HG02642 (cell line): Measurements from ENCODE around the gene FARS2.
"Not testable (repeated sequence)": the region's sequence is repeated elsewhere in the genome, so short reads cannot be mapped to it uniquely, and the experiment has no call there.

ENCODE experiments used
- ATAC-seq: cut with Tn5 transposase; IDR thresholded peaks from one replicate; pipeline ENCODE4 v1.9.1; 2021; ENCODE audit warnings: mild to moderate bottlenecking; ENCODE audit not compliant: unreplicated experiment, poor library complexity

The FARS2 gene

DNA sequence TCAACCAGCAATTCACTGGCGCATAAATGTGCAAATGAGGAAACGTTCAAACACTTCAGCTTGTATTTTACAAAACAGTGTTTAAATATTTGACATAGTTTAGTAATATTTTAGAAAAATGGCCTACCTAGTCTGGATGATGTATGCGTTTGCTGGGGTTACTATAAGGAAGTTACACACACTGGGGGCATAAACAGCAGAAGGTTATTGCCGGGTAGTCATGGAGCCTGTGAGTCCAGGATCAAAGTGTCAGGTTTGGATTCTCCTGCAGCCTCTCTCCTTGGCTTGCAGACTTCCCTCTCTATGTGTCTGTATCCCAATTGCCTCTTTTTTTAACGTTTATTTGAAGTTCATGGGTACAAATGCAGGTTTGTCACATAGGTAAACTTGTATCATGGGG is 528.1 kb downstream of the FARS2 start:
- not testable (repeated sequence) for ATAC-seq

DNA sequence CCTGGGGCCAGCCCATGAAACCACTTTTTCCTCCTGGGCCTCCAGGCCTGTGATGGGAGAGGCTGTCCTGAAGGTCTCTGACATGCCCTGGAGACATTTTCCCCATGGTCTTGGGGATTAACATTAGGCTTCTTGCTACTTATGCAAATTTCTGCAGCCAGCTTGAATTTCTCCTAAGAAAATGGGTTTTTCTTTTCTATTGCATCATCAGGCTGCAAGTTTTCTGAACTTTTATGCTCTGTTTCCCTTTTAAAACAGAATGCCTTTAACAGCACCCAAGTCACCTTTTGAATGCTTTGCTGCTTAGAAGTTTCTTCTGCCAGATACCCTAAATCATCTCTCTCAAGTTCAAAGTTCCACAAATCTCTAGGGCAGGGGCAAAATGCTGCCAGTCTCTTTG is 535.2 kb downstream of the FARS2 start:
- ATAC-seq: not testable (repeated sequence)

DNA sequence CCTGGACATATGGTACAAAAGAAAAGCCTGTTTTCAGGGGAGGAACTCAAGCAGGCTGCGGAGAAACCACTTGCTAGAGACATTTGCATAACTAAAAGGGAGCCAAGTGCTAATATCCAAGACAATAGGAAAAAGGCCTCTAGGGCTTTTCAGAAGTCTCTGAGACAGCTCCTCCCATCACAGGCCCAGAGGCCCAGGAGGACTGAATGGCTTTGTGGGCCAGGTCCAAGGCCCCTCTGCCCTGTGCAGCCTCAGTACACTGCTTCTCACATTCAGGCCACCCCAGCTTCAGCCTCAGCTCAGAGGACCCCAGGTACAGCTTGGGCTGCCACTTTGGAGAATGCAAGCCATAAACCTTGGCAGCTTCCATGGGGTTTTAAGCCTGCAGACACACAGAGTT is 545.1 kb downstream of the FARS2 start:
- ATAC-seq: not testable (repeated sequence)

DNA sequence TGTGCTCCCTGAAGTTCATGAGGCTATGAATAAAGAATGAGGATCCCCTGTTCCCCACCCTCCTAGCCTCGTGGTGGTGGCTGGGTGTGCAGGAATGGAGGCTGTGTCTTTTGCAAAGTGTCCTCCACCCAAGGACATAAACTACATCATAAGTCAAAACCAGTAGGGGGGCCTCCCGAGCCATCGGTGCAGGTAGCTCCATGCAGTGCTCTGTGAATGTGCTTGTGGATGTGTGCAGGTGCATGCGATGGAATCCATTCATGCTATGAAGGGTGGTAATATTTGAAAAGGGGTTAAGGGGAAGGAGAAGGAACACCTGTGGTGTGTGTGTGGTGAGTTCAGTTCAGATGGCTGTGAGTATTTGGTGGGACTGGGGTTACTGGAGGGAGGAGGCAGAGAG is 548.1 kb downstream of the FARS2 start:
- no peak for ATAC-seq

DNA sequence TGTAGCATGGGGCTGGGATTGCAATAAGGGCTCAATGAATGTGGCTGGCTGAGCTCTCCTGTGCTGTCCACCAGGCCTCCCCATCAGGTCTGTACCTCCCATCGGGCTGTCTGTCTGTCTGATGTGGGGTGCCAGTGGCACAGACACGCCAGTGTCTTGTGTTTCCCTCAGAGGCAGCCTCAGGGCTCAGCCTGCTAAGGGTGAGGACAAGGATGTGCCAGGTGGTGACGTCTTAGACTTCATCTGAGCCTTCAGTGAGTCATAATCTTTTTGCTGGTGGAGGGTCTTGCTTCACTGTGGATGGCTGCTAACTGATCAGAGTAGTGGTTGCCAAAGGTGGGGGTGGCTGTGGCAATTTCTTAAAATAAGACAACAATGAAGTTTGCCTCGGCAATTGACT is 550.7 kb downstream of the FARS2 start:
- ATAC-seq: no peak

DNA sequence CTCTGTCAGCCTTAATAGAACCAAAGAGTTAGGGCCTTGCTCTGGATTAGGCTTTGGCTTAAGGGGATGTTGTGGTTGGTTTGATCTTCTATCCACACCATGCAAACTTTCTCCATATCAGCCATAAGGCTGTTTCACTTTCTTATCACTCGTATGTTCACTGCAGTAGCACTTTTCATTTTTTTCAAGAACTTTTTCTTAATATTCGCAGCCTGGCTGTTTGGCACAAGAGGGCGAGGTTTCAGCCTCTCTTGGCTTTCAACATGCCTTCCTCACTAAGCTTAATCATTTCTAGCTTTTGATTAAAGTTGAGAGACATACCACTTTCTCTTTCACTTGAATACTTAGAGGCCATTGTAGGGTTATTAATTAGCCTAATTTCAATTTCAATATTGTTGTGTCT is 552.3 kb downstream of the FARS2 start:
- peak; percentile 72 for ATAC-seq

DNA sequence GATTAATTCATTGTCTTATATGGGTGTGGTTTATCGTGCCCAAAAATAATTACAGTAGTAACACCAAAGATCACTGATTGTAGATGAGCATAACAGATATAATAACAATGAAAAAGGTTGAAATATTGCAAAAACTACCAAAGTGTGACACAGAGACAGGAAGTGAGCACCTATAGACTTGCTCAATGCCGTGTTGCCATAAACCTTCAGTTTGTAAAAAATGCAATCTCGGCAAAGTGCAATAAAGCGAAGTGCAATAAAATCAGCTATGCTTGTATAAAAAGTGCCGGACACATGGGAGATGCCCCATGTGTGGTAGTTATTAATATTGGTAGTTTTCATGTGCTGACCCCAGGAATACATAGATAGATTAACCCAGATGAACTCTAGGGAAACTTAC is 552.8 kb downstream of the FARS2 start:
- no peak for ATAC-seq

DNA sequence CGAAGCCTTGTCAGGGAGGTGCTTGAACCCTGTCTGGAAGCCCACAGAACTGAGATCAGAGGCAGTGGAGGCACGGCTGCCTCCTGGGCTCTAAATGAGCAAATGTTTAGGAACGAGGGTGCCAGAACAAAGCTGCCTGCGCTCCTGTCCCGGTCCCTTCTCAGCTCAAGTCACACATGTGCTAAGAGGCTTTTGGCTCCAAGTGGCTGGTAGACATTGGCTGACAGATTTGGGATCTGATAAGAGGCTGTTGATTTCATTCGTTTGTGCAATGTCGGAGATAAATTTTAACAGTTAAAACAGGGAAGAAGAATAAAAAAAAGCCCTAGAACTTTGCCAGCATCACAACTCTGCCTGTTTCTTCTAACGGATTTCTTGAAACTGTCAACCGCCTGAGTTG is 553.6 kb downstream of the FARS2 start:
- ATAC-seq: no peak

DNA sequence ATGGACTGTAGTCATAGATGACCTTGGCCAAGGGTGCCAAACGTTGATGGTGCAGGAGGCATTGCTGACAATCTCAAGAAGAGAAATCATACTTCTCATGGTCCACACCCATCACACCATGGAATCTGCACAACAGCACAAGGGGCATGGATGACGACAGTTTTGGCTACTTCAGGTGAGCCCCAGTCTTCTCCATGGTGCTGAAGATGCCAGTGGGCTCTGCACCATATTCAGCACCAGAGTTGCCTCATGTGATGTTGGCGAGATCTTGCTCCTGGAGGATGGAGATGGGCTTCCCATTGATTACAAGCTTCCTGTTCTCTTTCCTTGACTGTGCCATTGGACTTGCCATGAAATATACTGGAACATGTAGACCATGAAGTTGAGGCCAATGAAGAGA is 556.6 kb downstream of the FARS2 start:
- ATAC-seq: no peak

DNA sequence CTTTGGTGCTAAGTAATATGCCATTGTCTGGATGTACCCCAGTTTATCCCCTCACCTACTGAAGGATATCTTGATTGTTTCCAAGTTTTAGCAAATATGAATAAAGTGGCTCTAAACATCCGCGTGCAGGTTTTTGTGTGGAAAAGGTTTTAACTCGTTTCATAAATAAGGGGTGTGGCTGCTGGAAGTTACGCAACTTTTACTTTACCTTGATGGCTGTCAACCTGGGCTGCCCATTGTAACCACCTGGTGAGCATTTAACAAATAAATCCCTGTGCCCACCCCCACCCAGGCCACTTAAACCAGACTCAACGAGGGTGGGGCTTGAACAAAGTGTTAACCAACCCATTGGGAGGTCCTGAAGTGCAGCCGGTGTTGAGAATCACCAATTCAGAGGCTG is 557.6 kb downstream of the FARS2 start:
- ATAC-seq: no peak
